ENCODE measurements around the gene CLDN2.

- TF ChIP-seq POLR2A (IDR thresholded peaks at IDR 0.05; ENCODE audit: low read length) (no peak), GATA1 (IDR thresholded peaks at IDR 0.05; ENCODE audit: low read depth, low read length) (no peak)
These were observed 18.4 kb upstream of the CLDN2 start for GRCh38 chrX:106901781-106902219.

All from erythroblast (primary cell).